Smooth muscle cell (in vitro differentiated cells): Measurements from ENCODE around the gene MYL12A. TPM values are rescaled to one million over a fixed set of nuclear protein-coding genes. Genes with fewer than 3 reads are reported as not detected.

Experiments used
- DNase-seq: peaks from one replicate; lab custom pipeline; 2025; ENCODE audit not compliant: unreplicated experiment; lab: John Stamatoyannopoulos, UW
- H2AFZ ChIP-seq: fragments of 200-600 bp; sonication (generic); 2 replicates; pipeline ENCODE4 v1.6.0; 2016; ENCODE audit warnings: antibody characterized with exemption, low read depth, mild to moderate bottlenecking
- H3F3A ChIP-seq: fragments of 200-600 bp; sonication (generic); 2 replicates; pipeline ENCODE4 v1.6.0; 2017; ENCODE audit warnings: antibody characterized with exemption, low read depth
- H3K27ac ChIP-seq: fragments of 200-600 bp; sonication (generic); 2 replicates; pipeline ENCODE4 v1.5.1; 2016; ENCODE audit warnings: low read depth, mild to moderate bottlenecking
- H3K27me3 ChIP-seq: fragments of 200-600 bp; sonication (generic); 2 replicates; pipeline ENCODE4 v1.6.1; 2016; ENCODE audit warnings: low read depth, mild to moderate bottlenecking
- H3K36me3 ChIP-seq: fragments of 200-600 bp; sonication (generic); 2 replicates; pipeline ENCODE4 v1.5.1; 2016; ENCODE audit warnings: low read depth
- H3K4me1 ChIP-seq: fragments of 200-600 bp; sonication (generic); 2 replicates; pipeline ENCODE4 v1.5.1; 2016; ENCODE audit warnings: low read depth
- H3K4me2 ChIP-seq: fragments of 200-600 bp; sonication (generic); 2 replicates; pipeline ENCODE4 v1.6.0; 2016; ENCODE audit warnings: mild to moderate bottlenecking
- H3K4me3 ChIP-seq: fragments of 200-600 bp; sonication (generic); 2 replicates; pipeline ENCODE4 v1.5.1; 2016; ENCODE audit warnings: mild to moderate bottlenecking
- H3K79me2 ChIP-seq: fragments of 200-600 bp; sonication (generic); 2 replicates; pipeline ENCODE4 v1.6.0; 2016; ENCODE audit warnings: low read depth, mild to moderate bottlenecking
- H3K9ac ChIP-seq: fragments of 200-600 bp; sonication (generic); 2 replicates; pipeline ENCODE4 v1.6.0; 2016; ENCODE audit warnings: low read depth
- H3K9me3 ChIP-seq: fragments of 200-600 bp; sonication (generic); replicated peaks from 2 replicates; pipeline ENCODE4 v1.5.1; 2016; ENCODE audit warnings: low read depth
- H4K20me1 ChIP-seq: fragments of 200-600 bp; sonication (generic); 2 replicates; pipeline ENCODE4 v1.6.0; 2016; ENCODE audit warnings: low read depth
- WGBS: methylation state at CpG from one replicate; pipeline ENCODE4 v1.1.7; 2016; ENCODE audit warnings: low lambda C conversion rate; 5-methylcytosine and 5-hydroxymethylcytosine counted together
- polyA plus RNA-seq: library from polyadenylated mRNA; unstranded; fragments of >200 nt; fragmentation: Nextera tagmentation; extraction: Ambion mirVana; gene quantifications from 2 replicates; pipeline ENCODE4 v1.2.1, GENCODE V29; 2016
- total RNA-seq: library from RNA; depleted of rRNA; stranded (reverse); fragments of >200 nt; gene quantifications from 2 replicates; pipeline ENCODE4 v1.2.3, GENCODE V29; 2014
- TF ChIP-seq, protein P1 (sequence below): fragments of 200-600 bp; sonication (generic); IDR thresholded peaks from 2 replicates; pipeline ENCODE4 v1.5.1; 2017; ENCODE audit warnings: borderline replicate concordance, mild to moderate bottlenecking, antibody characterized with exemption; ENCODE audit not compliant: insufficient read depth, poor library complexity, severe bottlenecking

Gene MYL12A
- total and polyA plus RNA-seq, 2 experiments from 2014 or later, result 777 to 953 TPM

DNA sequence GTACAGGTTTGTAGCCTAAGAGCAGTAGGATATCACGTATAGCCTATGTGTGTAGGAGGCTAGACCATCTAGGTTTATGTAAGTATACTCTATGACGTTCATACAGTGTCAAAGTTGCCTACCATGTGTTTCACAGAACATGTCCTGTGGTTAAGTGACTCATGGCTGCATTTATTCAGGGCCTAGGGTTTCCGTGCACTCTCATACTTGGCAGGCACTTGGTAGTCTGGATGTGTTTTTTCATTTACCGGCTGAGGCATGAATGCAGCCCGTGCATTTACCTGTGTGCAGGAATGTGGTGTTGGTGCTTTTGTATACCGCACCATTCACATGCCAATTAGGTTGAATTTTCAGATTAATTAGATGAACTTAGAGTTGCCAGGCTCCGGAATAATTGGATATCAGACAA, 57.8 kb downstream of the MYL12A start:
- H3K9me3 ChIP-seq, result no peaks in the 10 kb centered on the region
- peak overlapping the region; percentile 12 for H2AFZ ChIP-seq
- H3K27me3 ChIP-seq, result no peaks in the 10 kb centered on the region
- 28% methylated on average over 7 of the region's 7 CpGs for WGBS
- H4K20me1 ChIP-seq, result no peaks in the 10 kb centered on the region
- H3K36me3 ChIP-seq, result no peaks in the 10 kb centered on the region
- TF ChIP-seq, protein P1, sequence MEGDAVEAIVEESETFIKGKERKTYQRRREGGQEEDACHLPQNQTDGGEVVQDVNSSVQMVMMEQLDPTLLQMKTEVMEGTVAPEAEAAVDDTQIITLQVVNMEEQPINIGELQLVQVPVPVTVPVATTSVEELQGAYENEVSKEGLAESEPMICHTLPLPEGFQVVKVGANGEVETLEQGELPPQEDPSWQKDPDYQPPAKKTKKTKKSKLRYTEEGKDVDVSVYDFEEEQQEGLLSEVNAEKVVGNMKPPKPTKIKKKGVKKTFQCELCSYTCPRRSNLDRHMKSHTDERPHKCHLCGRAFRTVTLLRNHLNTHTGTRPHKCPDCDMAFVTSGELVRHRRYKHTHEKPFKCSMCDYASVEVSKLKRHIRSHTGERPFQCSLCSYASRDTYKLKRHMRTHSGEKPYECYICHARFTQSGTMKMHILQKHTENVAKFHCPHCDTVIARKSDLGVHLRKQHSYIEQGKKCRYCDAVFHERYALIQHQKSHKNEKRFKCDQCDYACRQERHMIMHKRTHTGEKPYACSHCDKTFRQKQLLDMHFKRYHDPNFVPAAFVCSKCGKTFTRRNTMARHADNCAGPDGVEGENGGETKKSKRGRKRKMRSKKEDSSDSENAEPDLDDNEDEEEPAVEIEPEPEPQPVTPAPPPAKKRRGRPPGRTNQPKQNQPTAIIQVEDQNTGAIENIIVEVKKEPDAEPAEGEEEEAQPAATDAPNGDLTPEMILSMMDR, result no peak
- no peak overlapping the region for H3K4me3 ChIP-seq
- no peak for DNase-seq
- H3K27ac ChIP-seq, result peak overlapping the region; percentile 100
- peak overlapping the region; percentile 96 for H3K9ac ChIP-seq
- H3K79me2 ChIP-seq, result no peaks in the 10 kb centered on the region
- H3K4me2 ChIP-seq, result peak overlapping the region; percentile 72
- peaks cover 10% of the 10 kb centered on the region for H3F3A ChIP-seq
- H3K4me1 ChIP-seq, result peaks cover 12% of the 10 kb centered on the region

Other genes starting within 250 kb of the MYL12A start
- 17.9 and 20.0 TPM in 2 replicates for gene LPIN2, start 234.7 kb upstream of the MYL12A start, total RNA-seq
- 12.4 and 15.4 TPM in 2 replicates for gene LPIN2, start 234.7 kb upstream of the MYL12A start, polyA plus RNA-seq
- 0.40 and 0.54 TPM in 2 replicates for gene MYOM1, start 27.8 kb upstream of the MYL12A start, total RNA-seq
- gene MYOM1, start 27.8 kb upstream of the MYL12A start, polyA plus RNA-seq, result 0.20 and 0.87 TPM in 2 replicates
- gene MYL12B, start 14.3 kb downstream of the MYL12A start, total RNA-seq, result 368 and 427 TPM in 2 replicates
- gene MYL12B, start 14.3 kb downstream of the MYL12A start, polyA plus RNA-seq, result 498 TPM in 2 replicates
- gene TGIF1, start 202.4 kb downstream of the MYL12A start, total RNA-seq, result 143 and 165 TPM in 2 replicates
- gene TGIF1, start 202.4 kb downstream of the MYL12A start, polyA plus RNA-seq, result 96.7 and 127 TPM in 2 replicates